GM19468 (cell line): ENCODE results near the gene CPPED1.

ENCODE experiments used
- ATAC-seq: cut with Tn5 transposase; IDR thresholded peaks from one replicate; pipeline ENCODE4 v1.9.1; 2021; ENCODE audit warnings: mild to moderate bottlenecking, moderate library complexity, moderate number of reproducible peaks; ENCODE audit not compliant: unreplicated experiment; ENCODE audit errors: extremely low read depth

CPPED1 gene

GRCh38 chr16:12613992-12614661 lies 189.6 kb downstream of the CPPED1 start:
- no peak for ATAC-seq

GRCh38 chr16:12613131-12613991 lies 190.3 kb downstream of the CPPED1 start:
- ATAC-seq: peak; percentile 54

- no peak for ATAC-seq
These were observed 191.0 kb downstream of the CPPED1 start for GRCh38 chr16:12612598-12613101.

- no peak for ATAC-seq
These were observed 191.6 kb downstream of the CPPED1 start for GRCh38 chr16:12611916-12612597.

- ATAC-seq: no peak
These were observed 192.6 kb downstream of the CPPED1 start for GRCh38 chr16:12611006-12611477.

GRCh38 chr16:12609937-12610699 lies 193.6 kb downstream of the CPPED1 start:
- no peak for ATAC-seq
